ENCODE measurements around the gene CSNK1E.

GRCh38 chr22:38315823-38316363, 1.3 kb downstream of the CSNK1E start:
- no peak for TF ChIP-seq REST (IDR thresholded peaks at IDR 0.05; ENCODE audit: insufficient read depth in 1 of 2, low read depth in 2 of 2, low read length in 2 of 2)
- TF ChIP-seq TAF1 (IDR thresholded peaks at IDR 0.05; ENCODE audit: borderline replicate concordance, insufficient read depth, low read length): no peak
- no peak for TF ChIP-seq SIN3A (IDR thresholded peaks at IDR 0.05; ENCODE audit: borderline replicate concordance, insufficient read depth, low read length)
- no peak for TF ChIP-seq POLR2AphosphoS5 (IDR thresholded peaks at IDR 0.05; ENCODE audit: low read depth, low read length)
- no peak for TF ChIP-seq FOXP2 (optimal IDR thresholded peaks at IDR 0.05; ENCODE audit: borderline replicate concordance, extremely low read depth, extremely low read length, insufficient read depth)

All from PFSK-1 (cell line).